ENCODE results near the gene PLCL2.

The PLCL2 gene

GRCh38 chr3:17040322-17040989 is 155.7 kb downstream of the PLCL2 start:
- Histone ChIP-seq H3K27ac (ENCODE audit: low read depth, low read length) (no peak overlapping the region), H3K4me1 (ENCODE audit: control insufficient read depth, insufficient read depth, low read length) (no peaks in the 10 kb centered on the region), H3K36me3 (ENCODE audit: control insufficient read depth, insufficient read depth, low read length) (peaks cover 4% of the 10 kb centered on the region), H3K27me3 (ENCODE audit: control insufficient read depth, insufficient read depth, low read length) (no peaks in the 10 kb centered on the region), H3K9ac (ENCODE audit: low read length) (no peak overlapping the region), H3K4me3 (ENCODE audit: low read length) (no peak overlapping the region)

GRCh38 chr3:17040990-17041377 is 156.2 kb downstream of the PLCL2 start:
- Histone ChIP-seq H3K36me3 (ENCODE audit: control insufficient read depth, insufficient read depth, low read length) (peaks cover 6% of the 10 kb centered on the region), H3K27ac (ENCODE audit: low read depth, low read length) (no peak overlapping the region), H3K9ac (ENCODE audit: low read length) (no peak overlapping the region), H3K4me1 (ENCODE audit: control insufficient read depth, insufficient read depth, low read length) (no peaks in the 10 kb centered on the region), H3K27me3 (ENCODE audit: control insufficient read depth, insufficient read depth, low read length) (no peaks in the 10 kb centered on the region), H3K4me3 (ENCODE audit: low read length) (no peak overlapping the region)

- Histone ChIP-seq H3K27ac (ENCODE audit: low read depth, low read length) (no peak overlapping the region), H3K4me3 (ENCODE audit: low read length) (no peak overlapping the region), H3K4me1 (ENCODE audit: control insufficient read depth, insufficient read depth, low read length) (no peaks in the 10 kb centered on the region), H3K9ac (ENCODE audit: low read length) (no peak overlapping the region), H3K27me3 (ENCODE audit: control insufficient read depth, insufficient read depth, low read length) (no peaks in the 10 kb centered on the region), H3K36me3 (ENCODE audit: control insufficient read depth, insufficient read depth, low read length) (peaks cover 6% of the 10 kb centered on the region)
Measured at GRCh38 chr3:17044855-17045254, 160.1 kb downstream of the PLCL2 start.

GRCh38 chr3:17045705-17046104 is 160.9 kb downstream of the PLCL2 start:
- Histone ChIP-seq H3K4me1 (ENCODE audit: control insufficient read depth, insufficient read depth, low read length) (no peaks in the 10 kb centered on the region), H3K27ac (ENCODE audit: low read depth, low read length) (no peak overlapping the region), H3K9ac (ENCODE audit: low read length) (no peak overlapping the region), H3K27me3 (ENCODE audit: control insufficient read depth, insufficient read depth, low read length) (no peaks in the 10 kb centered on the region), H3K36me3 (ENCODE audit: control insufficient read depth, insufficient read depth, low read length) (peaks cover 6% of the 10 kb centered on the region), H3K4me3 (ENCODE audit: low read length) (no peak overlapping the region)

- no peak overlapping the region for H3K27ac ChIP-seq (ENCODE audit: low read depth, low read length)
- no peak overlapping the region for H3K4me3 ChIP-seq (ENCODE audit: low read length)
- H3K4me1 ChIP-seq (ENCODE audit: control insufficient read depth, insufficient read depth, low read length), result no peaks in the 10 kb centered on the region
- no peak overlapping the region for H3K9ac ChIP-seq (ENCODE audit: low read length)
- peaks cover 6% of the 10 kb centered on the region for H3K36me3 ChIP-seq (ENCODE audit: control insufficient read depth, insufficient read depth, low read length)
- H3K27me3 ChIP-seq (ENCODE audit: control insufficient read depth, insufficient read depth, low read length), result no peaks in the 10 kb centered on the region
Measured at GRCh38 chr3:17046623-17047022, 161.9 kb downstream of the PLCL2 start.

- no peak overlapping the region for H3K27ac ChIP-seq (ENCODE audit: low read depth, low read length)
- H3K36me3 ChIP-seq (ENCODE audit: control insufficient read depth, insufficient read depth, low read length), result peaks cover 6% of the 10 kb centered on the region
- no peak overlapping the region for H3K4me3 ChIP-seq (ENCODE audit: low read length)
- H3K4me1 ChIP-seq (ENCODE audit: control insufficient read depth, insufficient read depth, low read length), result no peaks in the 10 kb centered on the region
- H3K9ac ChIP-seq (ENCODE audit: low read length), result no peak overlapping the region
- H3K27me3 ChIP-seq (ENCODE audit: control insufficient read depth, insufficient read depth, low read length), result no peaks in the 10 kb centered on the region
Measured at GRCh38 chr3:17047162-17047561, 162.4 kb downstream of the PLCL2 start.

GRCh38 chr3:17047894-17048293 is 163.1 kb downstream of the PLCL2 start:
- Histone ChIP-seq H3K4me3 (ENCODE audit: low read length) (no peak overlapping the region), H3K27ac (ENCODE audit: low read depth, low read length) (no peak overlapping the region), H3K4me1 (ENCODE audit: control insufficient read depth, insufficient read depth, low read length) (no peaks in the 10 kb centered on the region), H3K27me3 (ENCODE audit: control insufficient read depth, insufficient read depth, low read length) (no peaks in the 10 kb centered on the region), H3K9ac (ENCODE audit: low read length) (no peak overlapping the region), H3K36me3 (ENCODE audit: control insufficient read depth, insufficient read depth, low read length) (peaks cover 6% of the 10 kb centered on the region)

- H3K4me1 ChIP-seq (ENCODE audit: control insufficient read depth, insufficient read depth, low read length), result no peaks in the 10 kb centered on the region
- H3K27ac ChIP-seq (ENCODE audit: low read depth, low read length), result no peak overlapping the region
- H3K9ac ChIP-seq (ENCODE audit: low read length), result no peak overlapping the region
- no peaks in the 10 kb centered on the region for H3K27me3 ChIP-seq (ENCODE audit: control insufficient read depth, insufficient read depth, low read length)
- no peak overlapping the region for H3K4me3 ChIP-seq (ENCODE audit: low read length)
- peaks cover 6% of the 10 kb centered on the region for H3K36me3 ChIP-seq (ENCODE audit: control insufficient read depth, insufficient read depth, low read length)
Measured at GRCh38 chr3:17050071-17050470, 165.3 kb downstream of the PLCL2 start.

- Histone ChIP-seq H3K9ac (ENCODE audit: low read length) (no peak overlapping the region), H3K27me3 (ENCODE audit: control insufficient read depth, insufficient read depth, low read length) (no peaks in the 10 kb centered on the region), H3K4me3 (ENCODE audit: low read length) (no peak overlapping the region), H3K27ac (ENCODE audit: low read depth, low read length) (no peak overlapping the region), H3K4me1 (ENCODE audit: control insufficient read depth, insufficient read depth, low read length) (no peaks in the 10 kb centered on the region), H3K36me3 (ENCODE audit: control insufficient read depth, insufficient read depth, low read length) (peaks cover 2% of the 10 kb centered on the region)
Measured at GRCh38 chr3:17050506-17050905, 165.8 kb downstream of the PLCL2 start.

GRCh38 chr3:17052363-17052762 is 167.6 kb downstream of the PLCL2 start:
- H3K4me3 ChIP-seq (ENCODE audit: low read length), result no peak overlapping the region
- no peak overlapping the region for H3K27ac ChIP-seq (ENCODE audit: low read depth, low read length)
- H3K9ac ChIP-seq (ENCODE audit: low read length), result no peak overlapping the region
- H3K4me1 ChIP-seq (ENCODE audit: control insufficient read depth, insufficient read depth, low read length), result no peaks in the 10 kb centered on the region
- H3K36me3 ChIP-seq (ENCODE audit: control insufficient read depth, insufficient read depth, low read length), result no peaks in the 10 kb centered on the region
- H3K27me3 ChIP-seq (ENCODE audit: control insufficient read depth, insufficient read depth, low read length), result no peaks in the 10 kb centered on the region

GRCh38 chr3:17054301-17054981 is 169.7 kb downstream of the PLCL2 start:
- H3K27ac ChIP-seq (ENCODE audit: low read depth, low read length), result no peak overlapping the region
- H3K4me1 ChIP-seq (ENCODE audit: control insufficient read depth, insufficient read depth, low read length), result no peaks in the 10 kb centered on the region
- no peaks in the 10 kb centered on the region for H3K27me3 ChIP-seq (ENCODE audit: control insufficient read depth, insufficient read depth, low read length)
- no peak overlapping the region for H3K9ac ChIP-seq (ENCODE audit: low read length)
- no peaks in the 10 kb centered on the region for H3K36me3 ChIP-seq (ENCODE audit: control insufficient read depth, insufficient read depth, low read length)
- H3K4me3 ChIP-seq (ENCODE audit: low read length), result no peak overlapping the region

GRCh38 chr3:17054982-17055343 is 170.2 kb downstream of the PLCL2 start:
- H3K9ac ChIP-seq (ENCODE audit: low read length), result no peak overlapping the region
- H3K27me3 ChIP-seq (ENCODE audit: control insufficient read depth, insufficient read depth, low read length), result no peaks in the 10 kb centered on the region
- no peak overlapping the region for H3K27ac ChIP-seq (ENCODE audit: low read depth, low read length)
- H3K4me3 ChIP-seq (ENCODE audit: low read length), result no peak overlapping the region
- H3K4me1 ChIP-seq (ENCODE audit: control insufficient read depth, insufficient read depth, low read length), result no peaks in the 10 kb centered on the region
- no peaks in the 10 kb centered on the region for H3K36me3 ChIP-seq (ENCODE audit: control insufficient read depth, insufficient read depth, low read length)
